H9 (cell line): Measurements from ENCODE around the gene RASL10A. TPM values are rescaled to one million over a fixed set of nuclear protein-coding genes. Genes with fewer than 3 reads are reported as not detected.

Source experiments
- DNase-seq: peaks from one replicate; pipeline ENCODE4 v3.0.0-alpha.2; 2017
- H2AFZ ChIP-seq: one replicate; pipeline ENCODE4 v1.6.1; 2013; ENCODE audit warnings: mild to moderate bottlenecking, low read length, control low read depth, moderate library complexity
- H2AK5ac ChIP-seq: 2 replicates; pipeline ENCODE4 v1.6.1; 2013; ENCODE audit warnings: low read length, control low read depth, mixed read lengths; ENCODE audit not compliant: insufficient read length
- H2BK120ac ChIP-seq: one replicate; pipeline ENCODE4 v1.6.1; 2013; ENCODE audit warnings: low read depth, mild to moderate bottlenecking, low read length, control low read depth, inconsistent platforms; ENCODE audit not compliant: poor library complexity, severe bottlenecking
- H2BK12ac ChIP-seq: 2 replicates; pipeline ENCODE4 v1.6.1; 2013; ENCODE audit warnings: low read length, control low read depth, mixed read lengths, low read depth; ENCODE audit not compliant: insufficient read length
- H2BK15ac ChIP-seq: 2 replicates; pipeline ENCODE4 v1.6.1; 2013; ENCODE audit warnings: low read depth, low read length, control low read depth
- H2BK20ac ChIP-seq: one replicate; pipeline ENCODE4 v1.6.1; 2013; ENCODE audit warnings: low read depth, mild to moderate bottlenecking, low read length, control low read depth, inconsistent platforms; ENCODE audit not compliant: poor library complexity, severe bottlenecking
- H2BK5ac ChIP-seq: 2 replicates; pipeline ENCODE4 v1.6.1; 2013; ENCODE audit warnings: low read length, control low read depth, mixed read lengths; ENCODE audit not compliant: insufficient read length
- H3K14ac ChIP-seq: 2 replicates; pipeline ENCODE4 v1.6.1; 2013; ENCODE audit warnings: low read length, control low read depth; ENCODE audit not compliant: insufficient read depth
- H3K18ac ChIP-seq: 2 replicates; pipeline ENCODE4 v1.6.1; 2013; ENCODE audit warnings: low read depth, mild to moderate bottlenecking, mixed read lengths, low read length, control low read depth; ENCODE audit not compliant: insufficient read length
- H3K23ac ChIP-seq: 2 replicates; pipeline ENCODE4 v1.6.1; 2013; ENCODE audit warnings: low read length, control low read depth, mixed read lengths, low read depth; ENCODE audit not compliant: insufficient read length
- H3K23me2 ChIP-seq: 2 replicates; pipeline ENCODE4 v1.6.1; 2013; ENCODE audit warnings: low read depth, mild to moderate bottlenecking, mixed read lengths, low read length, control low read depth; ENCODE audit not compliant: insufficient read length, poor library complexity, severe bottlenecking
- H3K27ac ChIP-seq: 2 replicates; pipeline ENCODE4 v1.5.1; 2013; ENCODE audit warnings: low read length, control low read depth, mixed read lengths, low read depth; ENCODE audit not compliant: insufficient read length
- H3K27me3 ChIP-seq: 2 replicates; pipeline ENCODE4 v1.6.1; 2013; ENCODE audit warnings: low read length, control low read depth, inconsistent platforms; ENCODE audit not compliant: insufficient read depth
- H3K4ac ChIP-seq: 2 replicates; pipeline ENCODE4 v1.6.1; 2013; ENCODE audit warnings: low read depth, mild to moderate bottlenecking, control low read depth, inconsistent platforms, low read length, moderate library complexity
- H3K4me1 ChIP-seq: 2 replicates; pipeline ENCODE4 v1.6.1; 2013; ENCODE audit warnings: low read length, control low read depth, inconsistent platforms; ENCODE audit not compliant: insufficient read depth
- H3K4me2 ChIP-seq: 2 replicates; pipeline ENCODE4 v1.6.1; 2013; ENCODE audit warnings: low read length, control low read depth, mixed read lengths; ENCODE audit not compliant: insufficient read length, insufficient read depth
- H3K56ac ChIP-seq: 2 replicates; pipeline ENCODE4 v1.6.1; 2013; ENCODE audit warnings: low read depth, mild to moderate bottlenecking, mixed read lengths, low read length, control low read depth; ENCODE audit not compliant: insufficient read length
- H3K79me1 ChIP-seq: 2 replicates; pipeline ENCODE4 v1.6.1; 2013; ENCODE audit warnings: low read depth, mild to moderate bottlenecking, moderate library complexity, low read length, control low read depth, inconsistent platforms; ENCODE audit not compliant: insufficient read depth, poor library complexity, severe bottlenecking
- H3K79me2 ChIP-seq: 2 replicates; pipeline ENCODE4 v1.6.1; 2013; ENCODE audit warnings: low read length, control low read depth, inconsistent platforms; ENCODE audit not compliant: insufficient read depth
- H3K9ac ChIP-seq: 2 replicates; pipeline ENCODE4 v1.6.1; 2013; ENCODE audit warnings: low read length, control low read depth, mixed read lengths; ENCODE audit not compliant: insufficient read length; ENCODE audit errors: extremely low read depth
- H3K9me3 ChIP-seq: one replicate; pipeline ENCODE4 v1.6.1; 2013; ENCODE audit warnings: low read depth, low read length, inconsistent platforms; ENCODE audit not compliant: control insufficient read depth
- H3T11ph ChIP-seq: one replicate; pipeline ENCODE4 v1.6.1; 2013; ENCODE audit warnings: mild to moderate bottlenecking, low read length, control low read depth, inconsistent platforms
- H4K20me1 ChIP-seq: one replicate; pipeline ENCODE4 v1.6.1; 2013; ENCODE audit not compliant: control insufficient read depth, insufficient read length, insufficient read depth
- H4K5ac ChIP-seq: 2 replicates; pipeline ENCODE4 v1.6.1; 2013; ENCODE audit warnings: low read depth, mild to moderate bottlenecking, mixed read lengths, low read length, control low read depth; ENCODE audit not compliant: insufficient read length
- H4K8ac ChIP-seq: replicated peaks from 2 replicates; pipeline ENCODE4 v1.6.1; 2013; ENCODE audit warnings: low read length, control low read depth, mixed read lengths, low read depth; ENCODE audit not compliant: insufficient read length
- H4K91ac ChIP-seq: 2 replicates; pipeline ENCODE4 v1.6.1; 2013; ENCODE audit warnings: low read depth, mild to moderate bottlenecking, moderate library complexity, mixed read lengths, low read length, control low read depth; ENCODE audit not compliant: insufficient read length
- H3K27ac Mint-ChIP-seq, 3 experiments: 2 replicates in 2 of 3; 3 replicates in 1 of 3; pipeline ENCODE4 v1.8.0; 2020 to 2021; ENCODE audit warnings: mixed read lengths in 3 of 3, mild to moderate bottlenecking in 1 of 3, moderate library complexity in 1 of 3
- H3K27me3 Mint-ChIP-seq: 2 replicates; pipeline ENCODE4 v1.8.0; 2021; ENCODE audit warnings: low read depth, mild to moderate bottlenecking, moderate library complexity, mixed read lengths
- H3K36me3 Mint-ChIP-seq, 3 experiments: 2 replicates in 2 of 3; 3 replicates in 1 of 3; pipeline ENCODE4 v1.8.0; 2020 to 2021; ENCODE audit warnings: low read depth in 3 of 3, mixed read lengths in 3 of 3; ENCODE audit not compliant: insufficient read depth in 1 of 3
- H3K4me1 Mint-ChIP-seq, 2 experiments: 2 replicates each; pipeline ENCODE4 v1.8.0; 2020; ENCODE audit warnings: mixed read lengths in 2 of 2
- H3K4me3 Mint-ChIP-seq, 2 experiments: 2 replicates in 1 of 2; 3 replicates in 1 of 2; pipeline ENCODE4 v1.8.0; 2020 to 2021; ENCODE audit warnings: mild to moderate bottlenecking in 2 of 2, mixed read lengths in 2 of 2, moderate library complexity in 1 of 2
- H3K9me3 Mint-ChIP-seq, 2 experiments: 2 replicates in 1 of 2; 3 replicates in 1 of 2; pipeline ENCODE4 v1.8.0; 2020; ENCODE audit warnings: mild to moderate bottlenecking in 2 of 2, mixed read lengths in 2 of 2, moderate library complexity in 1 of 2
- WGBS: extraction: QIAGEN DNeasy Blood & Tissue Kit; methylation state at CpG from one replicate; pipeline ENCODE4 v1.1.7; 2013; ENCODE audit warnings: missing lambda C conversion rate, low lambda C conversion rate, mixed read lengths; ENCODE audit not compliant: insufficient read length; ENCODE audit errors: extremely low coverage; 5-methylcytosine and 5-hydroxymethylcytosine counted together
- total RNA-seq: library from RNA; stranded (reverse); gene quantifications from 2 replicates; pipeline ENCODE4 v1.2.1, GENCODE V29; 2021
- TF ChIP-seq, protein P1 (sequence below): fragments of 200-600 bp; sonication (generic); conservative IDR thresholded peaks from 3 replicates; pipeline ENCODE4 v1.8.0; 2021; ENCODE audit warnings: antibody characterized with exemption, mild to moderate bottlenecking

Gene RASL10A
- total RNA-seq, 1 experiment from 2014 or later = 0.90 TPM

DNA sequence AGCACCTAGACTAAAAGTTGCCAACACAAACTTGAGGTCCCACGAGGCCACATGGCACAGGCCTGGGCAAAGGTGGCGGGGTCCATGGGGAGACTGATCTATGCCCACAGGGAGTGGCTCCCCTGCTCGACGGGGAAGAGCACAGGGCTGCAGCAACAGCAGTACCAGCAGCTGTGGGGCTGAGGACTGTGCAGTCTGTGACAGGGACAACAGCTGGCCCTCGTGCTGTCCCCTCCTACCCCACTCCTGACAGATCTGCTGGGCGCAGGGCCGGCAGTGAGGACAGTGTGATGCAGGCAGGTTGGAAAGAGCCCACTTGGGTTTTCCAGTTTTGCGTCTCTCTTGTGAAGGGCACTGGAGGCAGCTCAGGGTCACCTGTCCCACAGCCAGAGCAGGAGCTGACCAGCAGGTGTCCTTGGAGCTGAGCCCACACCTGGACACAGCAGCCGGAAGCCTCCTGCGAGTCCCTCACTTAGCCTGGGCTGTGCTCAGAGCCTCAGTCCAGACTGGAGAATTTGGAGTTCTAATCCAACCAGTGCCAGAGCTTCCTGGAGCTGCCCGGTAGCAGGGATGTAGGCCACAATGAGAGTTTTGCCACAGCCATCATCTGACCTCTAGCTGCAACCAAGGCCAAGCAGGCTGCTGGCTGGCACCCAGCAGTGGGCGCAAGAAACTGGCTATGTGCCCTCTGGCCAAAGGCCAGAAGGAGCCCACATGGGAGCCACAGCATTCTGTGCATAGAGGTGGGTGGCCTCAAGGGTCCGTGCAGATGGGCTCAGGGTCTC lies 12.6 kb downstream of the RASL10A start:
- Mint-ChIP-seq H3K4me3 (no peak overlapping the region), H3K4me1 (peaks cover 21 to 25% of the 10 kb centered on the region in 2 experiments), H3K27ac (no peak overlapping the region; a peak in 1 of 7 replicates), H3K9me3 (peaks cover 0 to 3% of the 10 kb centered on the region in 2 experiments; a peak in 2 of 5 replicates), H3K36me3 (peaks cover 19 to 36% (median 21%) of the 10 kb centered on the region in 3 experiments; a peak in 6 of 7 replicates), H3K27me3 (peaks cover 8% of the 10 kb centered on the region)
- Histone ChIP-seq H2BK5ac (no peak overlapping the region), H2AK5ac (no peak overlapping the region), H2AFZ (no peak overlapping the region), H3K79me2 (no peaks in the 10 kb centered on the region), H3K79me1 (no peaks in the 10 kb centered on the region), H3K18ac (no peak overlapping the region), H2BK12ac (no peak overlapping the region), H3K4me1 (no peaks in the 10 kb centered on the region), H4K5ac (no peak overlapping the region), H3K4ac (no peak overlapping the region), H3K27me3 (no peaks in the 10 kb centered on the region), H2BK20ac (no peak overlapping the region), H2BK120ac (no peak overlapping the region), H3K27ac (no peak overlapping the region), H2BK15ac (no peak overlapping the region), H4K20me1 (no peaks in the 10 kb centered on the region), H3K4me2 (no peak overlapping the region), H3K23ac (no peak overlapping the region), H3K56ac (no peak overlapping the region), H3K14ac (no peak overlapping the region), H4K91ac (no peak overlapping the region), H4K8ac (no peak overlapping the region), H3K9ac (no peak overlapping the region), H3K23me2 (peaks cover 8% of the 10 kb centered on the region), H3K9me3 (no peaks in the 10 kb centered on the region), H3T11ph (no peak overlapping the region)
- TF ChIP-seq, protein P1, sequence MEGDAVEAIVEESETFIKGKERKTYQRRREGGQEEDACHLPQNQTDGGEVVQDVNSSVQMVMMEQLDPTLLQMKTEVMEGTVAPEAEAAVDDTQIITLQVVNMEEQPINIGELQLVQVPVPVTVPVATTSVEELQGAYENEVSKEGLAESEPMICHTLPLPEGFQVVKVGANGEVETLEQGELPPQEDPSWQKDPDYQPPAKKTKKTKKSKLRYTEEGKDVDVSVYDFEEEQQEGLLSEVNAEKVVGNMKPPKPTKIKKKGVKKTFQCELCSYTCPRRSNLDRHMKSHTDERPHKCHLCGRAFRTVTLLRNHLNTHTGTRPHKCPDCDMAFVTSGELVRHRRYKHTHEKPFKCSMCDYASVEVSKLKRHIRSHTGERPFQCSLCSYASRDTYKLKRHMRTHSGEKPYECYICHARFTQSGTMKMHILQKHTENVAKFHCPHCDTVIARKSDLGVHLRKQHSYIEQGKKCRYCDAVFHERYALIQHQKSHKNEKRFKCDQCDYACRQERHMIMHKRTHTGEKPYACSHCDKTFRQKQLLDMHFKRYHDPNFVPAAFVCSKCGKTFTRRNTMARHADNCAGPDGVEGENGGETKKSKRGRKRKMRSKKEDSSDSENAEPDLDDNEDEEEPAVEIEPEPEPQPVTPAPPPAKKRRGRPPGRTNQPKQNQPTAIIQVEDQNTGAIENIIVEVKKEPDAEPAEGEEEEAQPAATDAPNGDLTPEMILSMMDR = no peak
- WGBS = no CpG with 5 or more reads among the region's 13 CpGs
- DNase-seq = peak; percentile 57
